CD4-positive, alpha-beta T cell treated with Interferon gamma for 1 hour (primary cell): ENCODE results near the gene HPD.
"Not testable (repeated sequence)": the region's sequence is repeated elsewhere in the genome, so short reads cannot be mapped to it uniquely, and the experiment has no call there.

ENCODE experiments used
- DNase-seq: peaks from one replicate; pipeline ENCODE4 v3.0.0-alpha.2; 2020

The HPD gene

DNA sequence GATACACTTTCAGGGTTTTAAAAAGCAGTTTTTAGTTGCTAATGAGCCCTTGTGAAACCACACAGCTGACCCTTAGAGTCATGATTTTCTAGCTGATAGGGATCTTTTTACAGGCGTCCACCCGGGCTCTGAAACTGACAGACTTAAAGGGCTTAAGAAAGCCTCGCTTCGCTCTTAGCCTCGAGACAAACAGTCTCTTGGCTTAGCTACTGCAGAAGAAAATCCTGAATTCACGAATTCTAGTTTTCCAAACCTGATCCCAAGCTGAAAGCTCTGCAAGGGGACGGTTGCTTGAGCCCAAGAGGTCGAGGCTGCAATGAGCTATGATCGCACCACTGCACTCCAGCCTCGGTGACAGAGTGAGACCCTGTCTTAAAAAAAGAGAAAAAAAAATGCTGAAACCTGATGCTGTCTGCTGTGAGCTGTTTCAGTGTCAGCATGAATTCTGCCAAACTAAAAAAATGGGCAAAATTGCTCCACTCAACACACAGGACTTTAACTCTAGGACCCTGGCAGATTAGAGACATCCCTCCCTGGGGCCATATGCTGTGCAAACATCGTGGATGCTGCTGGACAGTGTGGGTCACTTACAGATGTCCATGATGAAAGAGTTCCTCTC lies 3.1 kb upstream of the HPD start:
- no peak for DNase-seq

DNA sequence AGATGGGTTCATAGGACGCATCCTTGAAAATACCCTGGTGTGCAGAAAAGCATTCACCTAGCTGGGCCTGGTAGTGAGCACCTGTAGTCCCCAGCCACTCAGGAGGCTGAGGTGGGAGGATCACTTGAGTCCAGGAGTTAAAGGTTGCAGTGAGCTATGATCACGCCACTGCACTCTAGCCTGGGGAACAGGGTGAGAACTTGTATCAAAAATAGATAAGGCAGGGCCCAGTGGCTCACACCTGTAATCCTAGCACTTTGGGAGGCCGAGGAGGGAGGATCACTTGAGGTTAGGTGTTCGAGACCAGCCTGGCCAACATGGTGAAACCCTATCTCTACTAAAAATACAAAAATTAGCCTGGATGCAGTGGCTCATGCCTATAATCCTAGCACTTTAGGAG lies 2.0 kb upstream of the HPD start:
- not testable (repeated sequence) for DNase-seq

DNA sequence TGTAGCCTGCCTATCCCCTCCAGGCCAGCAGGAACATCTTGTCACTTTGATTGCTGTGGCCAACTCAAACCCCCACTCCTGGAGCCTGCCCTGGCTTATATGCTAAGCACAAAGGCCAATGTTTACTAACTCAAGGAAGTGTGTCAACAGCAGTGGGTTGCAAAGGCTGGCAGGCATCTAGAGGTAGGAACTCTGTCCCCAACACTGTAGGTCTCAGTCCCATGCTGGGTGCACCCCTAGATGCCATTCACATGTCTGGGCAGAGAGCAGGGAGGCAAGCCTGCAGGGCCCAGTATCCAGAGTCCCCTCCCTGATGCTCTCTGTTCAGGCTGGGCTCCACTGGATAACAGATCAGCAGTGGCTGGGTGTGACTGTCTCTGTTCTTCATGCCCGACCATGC lies 1.6 kb upstream of the HPD start:
- no peak for DNase-seq

DNA sequence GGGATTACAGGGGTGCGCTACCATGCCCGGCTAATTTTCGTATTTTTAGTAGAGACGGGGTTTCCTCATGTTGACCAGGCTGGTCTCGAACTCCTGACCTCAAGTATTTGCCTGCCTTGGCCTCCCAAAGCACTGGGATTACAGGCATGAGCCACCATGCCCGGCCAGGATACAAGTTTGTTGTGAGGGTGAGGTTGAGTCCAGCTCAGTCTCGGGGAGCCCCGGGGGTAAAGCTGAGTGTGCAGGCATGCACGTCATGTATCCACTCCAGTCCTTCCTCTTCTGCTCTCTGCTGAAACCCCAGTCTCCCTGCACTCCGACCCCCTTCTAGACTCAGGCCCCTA lies 369 bp downstream of the HPD start:
- no peak for DNase-seq

DNA sequence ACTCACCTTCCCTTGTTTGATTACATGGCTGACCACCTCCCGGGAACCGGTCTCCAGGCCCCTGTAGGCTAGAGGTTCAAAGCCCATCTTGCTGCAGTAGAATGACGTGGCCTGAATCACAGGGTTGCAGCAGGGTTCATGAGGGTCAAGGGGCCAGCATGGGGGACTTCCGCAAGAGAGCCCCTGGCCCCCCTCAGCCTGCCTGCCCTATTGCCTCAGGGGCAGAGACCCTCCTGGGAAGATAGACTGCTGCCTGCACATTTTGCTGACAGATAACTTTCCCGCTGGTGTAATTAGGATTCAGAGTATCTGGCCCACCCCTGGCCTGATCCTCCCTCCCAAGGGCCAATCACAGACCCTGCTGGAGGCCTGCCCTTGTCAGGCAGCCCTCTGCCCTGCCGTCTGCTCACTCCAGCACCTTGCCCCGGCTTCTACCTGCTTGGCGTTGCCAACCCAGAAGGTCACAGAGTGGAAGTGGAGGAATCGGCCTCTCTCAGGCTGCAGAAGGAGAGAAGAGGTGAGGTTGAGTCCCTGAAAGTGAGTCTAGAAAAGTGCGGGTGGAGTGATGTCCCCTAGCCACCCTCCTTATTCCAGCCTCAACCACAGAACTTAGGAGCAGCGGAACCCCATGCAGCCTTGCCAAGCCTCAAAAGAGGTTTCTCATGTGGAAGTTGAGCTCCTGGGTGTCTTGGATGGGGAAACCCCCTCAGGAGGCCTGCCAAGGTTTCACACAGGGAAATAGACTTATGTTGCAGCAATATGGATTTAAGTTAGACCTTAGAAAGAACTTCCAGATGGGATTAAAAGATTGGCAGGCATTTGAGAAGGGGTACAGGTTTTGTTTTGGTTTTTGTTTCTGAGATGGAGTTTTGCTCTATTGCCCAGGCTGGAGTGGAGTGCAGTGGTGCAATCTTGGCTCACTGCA lies 1.1 kb downstream of the HPD start:
- DNase-seq: no peak

DNA sequence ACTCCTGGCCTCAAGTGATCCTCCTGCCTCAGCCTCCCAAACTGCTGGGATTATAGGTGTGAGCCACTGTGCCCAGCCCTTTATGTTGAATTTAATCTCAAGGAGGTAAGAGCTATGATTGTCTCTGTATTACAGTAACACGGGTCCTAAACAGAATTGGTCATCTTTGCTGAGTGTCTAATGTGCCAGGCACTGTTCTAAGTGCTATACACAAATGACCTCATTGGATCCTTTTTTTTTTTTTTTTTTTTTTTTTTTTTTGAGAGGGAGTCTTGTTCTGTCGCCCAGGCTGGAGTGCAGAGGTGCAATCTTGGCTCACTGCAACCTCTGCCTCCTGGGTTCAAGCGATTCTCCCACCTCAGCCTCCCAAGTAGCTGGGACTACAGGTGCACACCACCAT lies 6.3 kb downstream of the HPD start:
- not testable (repeated sequence) for DNase-seq

DNA sequence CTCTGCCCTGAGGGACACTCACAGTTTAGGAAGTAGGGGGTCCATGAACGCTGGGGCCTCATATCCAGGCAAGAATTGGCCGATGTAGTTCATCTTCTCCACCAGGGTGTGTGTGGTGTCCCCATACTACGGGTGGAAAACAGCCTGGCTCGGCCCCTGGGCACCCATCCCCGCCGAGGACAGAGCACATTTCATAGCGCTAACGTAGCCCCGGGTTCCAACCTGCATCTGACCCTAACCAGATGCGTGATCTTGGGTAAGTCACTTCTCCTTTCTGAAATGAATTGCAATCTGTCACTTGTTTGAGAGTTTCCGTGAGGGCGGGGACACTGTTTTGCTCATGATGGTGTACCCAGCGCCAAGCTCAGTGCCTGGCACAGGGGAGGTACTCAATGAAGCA lies 9.0 kb downstream of the HPD start:
- DNase-seq: peak; percentile 2

DNA sequence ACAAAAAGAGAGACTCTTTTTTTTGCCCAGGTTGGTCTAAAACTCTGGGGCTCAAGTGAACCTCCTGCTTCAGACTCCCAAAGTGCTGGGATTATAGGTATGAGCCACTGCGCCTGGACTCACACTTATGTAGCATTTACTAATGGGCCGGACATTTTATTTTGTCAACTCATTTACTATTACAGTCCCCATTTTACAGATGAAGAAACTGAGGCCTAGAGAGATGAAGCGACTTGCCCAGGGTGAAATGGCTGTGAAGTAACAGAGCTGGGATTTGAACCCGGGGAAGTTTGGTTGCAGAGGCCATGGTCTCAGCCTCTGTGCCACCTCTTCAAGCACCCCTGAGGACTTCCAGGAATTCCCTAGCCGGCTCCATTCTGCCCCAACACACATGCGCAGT lies 9.4 kb downstream of the HPD start:
- no peak for DNase-seq

DNA sequence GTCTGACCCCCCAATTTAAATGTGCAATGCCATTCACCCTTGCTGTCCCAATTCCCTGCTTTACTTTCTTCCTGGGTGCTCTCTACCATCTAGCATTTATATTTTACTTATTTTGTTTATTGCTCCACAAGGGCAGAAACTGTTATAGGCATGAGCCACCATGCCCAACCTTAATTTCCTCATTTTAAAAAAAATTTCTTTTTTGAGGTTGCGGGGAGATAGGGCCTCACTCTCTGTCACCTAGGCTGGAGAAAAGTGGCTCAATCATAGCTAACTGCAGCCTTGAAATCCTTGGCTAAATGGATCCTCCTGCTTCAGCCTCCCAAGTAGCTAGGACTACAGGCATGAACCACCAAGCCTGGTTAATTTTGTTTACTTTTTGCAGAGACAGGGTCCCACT lies 13.0 kb downstream of the HPD start:
- DNase-seq: no peak

DNA sequence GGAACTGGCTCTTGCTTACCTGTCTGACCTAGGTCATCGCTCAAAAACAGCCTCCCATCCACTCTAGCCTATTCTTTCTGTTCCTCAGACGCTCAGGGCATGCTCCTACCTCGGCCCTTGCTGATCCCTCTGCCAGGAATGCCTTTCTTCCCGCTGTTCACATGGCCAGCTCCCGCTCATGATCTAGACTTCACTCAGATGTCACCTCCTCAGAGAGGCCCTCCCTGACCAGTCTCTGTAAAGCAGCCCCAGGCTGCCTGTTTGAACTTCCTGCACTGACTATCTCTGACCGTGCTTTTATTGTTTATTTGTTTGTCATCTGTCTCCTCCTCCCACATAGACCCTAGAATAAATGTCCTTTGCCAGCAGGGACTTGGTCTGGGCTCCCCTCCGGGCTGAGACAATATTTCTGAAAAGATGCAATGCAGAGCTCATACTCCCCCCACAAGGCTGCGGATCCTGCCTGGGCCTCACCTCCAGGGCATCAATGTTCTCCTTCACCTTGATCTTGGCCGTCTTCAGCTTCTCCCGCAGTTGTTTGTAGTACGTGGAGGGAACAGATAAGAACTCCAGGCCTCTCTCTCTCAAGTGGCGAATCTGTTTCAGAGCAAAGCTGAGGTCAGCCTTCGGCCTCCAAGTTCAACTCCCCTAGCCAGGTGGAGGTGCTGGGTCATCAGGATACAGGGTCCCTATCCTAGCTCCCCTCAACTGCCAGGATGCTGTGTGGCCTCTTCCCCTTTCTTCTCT lies 15.2 kb downstream of the HPD start:
- no peak for DNase-seq

DNA sequence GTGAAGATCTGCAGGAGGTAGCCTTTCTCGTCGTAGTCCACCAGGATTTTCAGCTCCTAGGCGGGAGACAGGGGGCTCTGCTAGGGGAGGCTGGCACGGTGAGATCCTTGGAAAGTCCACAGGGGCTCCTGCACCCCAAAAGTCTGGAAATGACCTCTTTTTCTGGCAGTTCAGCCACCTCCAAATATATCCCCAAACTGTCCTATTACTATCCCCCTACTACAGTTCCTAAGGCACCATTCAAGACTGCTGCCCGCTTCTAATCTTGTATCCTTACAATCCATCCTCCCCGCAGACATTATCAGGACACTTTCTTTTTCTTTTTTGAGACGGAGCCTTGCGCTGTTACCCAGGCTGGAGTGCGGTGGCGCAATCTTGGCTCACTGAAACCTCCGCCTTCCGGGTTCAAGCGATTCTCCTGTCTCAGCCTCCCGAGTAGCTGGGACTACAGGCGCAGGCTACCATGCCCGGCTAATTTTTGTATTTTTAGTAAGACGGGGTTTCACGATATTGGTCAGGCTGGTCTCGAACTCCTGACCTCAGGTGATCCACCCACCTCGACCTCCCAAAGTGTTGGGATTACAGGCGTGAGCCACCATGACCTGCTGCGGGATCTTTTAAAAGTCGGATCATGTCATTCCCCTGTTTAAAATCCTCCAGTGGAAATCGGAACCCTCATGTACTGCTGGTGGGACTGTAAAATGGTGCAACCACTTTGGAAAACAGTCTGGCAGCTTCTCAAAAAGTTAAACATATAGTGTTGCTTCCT lies 18.5 kb downstream of the HPD start:
- DNase-seq: no peak

DNA sequence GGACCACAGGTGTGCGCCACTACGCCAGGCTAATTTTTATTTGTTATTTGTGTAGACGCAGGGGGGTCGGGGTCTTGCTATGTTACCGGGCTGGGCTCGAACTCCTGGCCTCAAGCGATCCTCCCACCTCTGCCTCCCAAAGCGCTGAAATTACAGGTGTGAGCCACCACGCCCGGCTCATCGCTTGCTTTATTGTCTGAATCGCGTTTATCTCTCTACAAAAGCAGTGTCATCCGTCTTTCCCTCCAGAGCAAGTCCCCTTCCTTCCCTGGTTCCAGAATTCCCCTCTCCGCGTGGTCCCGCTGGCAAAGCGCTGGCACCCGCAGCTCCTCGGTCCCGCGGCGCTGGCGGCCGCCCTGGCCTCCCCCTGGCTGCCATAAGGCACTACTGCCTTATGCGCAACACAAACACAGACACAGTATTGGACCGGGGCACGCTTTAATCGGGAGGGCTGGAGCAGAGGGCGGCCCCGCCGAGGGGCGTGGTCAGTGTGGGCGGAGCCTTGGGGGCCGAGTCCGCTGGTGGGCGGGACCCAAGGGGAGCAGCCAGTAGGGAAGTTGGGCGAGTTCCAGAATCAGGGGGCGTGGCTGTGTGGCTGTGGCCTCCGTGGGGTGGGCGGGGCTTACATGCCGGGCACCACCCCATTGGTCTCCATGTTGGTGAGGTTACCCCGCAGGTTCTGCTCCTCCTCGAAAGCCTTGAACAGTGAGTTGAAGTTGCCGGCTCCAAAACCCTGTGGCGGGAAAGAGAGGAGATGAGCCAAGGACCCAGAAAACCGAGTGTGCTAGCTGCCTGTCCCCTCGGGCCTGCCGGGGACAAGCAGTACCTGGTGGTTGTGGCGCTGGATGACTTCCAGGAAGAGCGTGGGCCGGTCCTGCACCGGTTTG lies 19.3 kb downstream of the HPD start:
- peak; percentile 99 for DNase-seq

DNA sequence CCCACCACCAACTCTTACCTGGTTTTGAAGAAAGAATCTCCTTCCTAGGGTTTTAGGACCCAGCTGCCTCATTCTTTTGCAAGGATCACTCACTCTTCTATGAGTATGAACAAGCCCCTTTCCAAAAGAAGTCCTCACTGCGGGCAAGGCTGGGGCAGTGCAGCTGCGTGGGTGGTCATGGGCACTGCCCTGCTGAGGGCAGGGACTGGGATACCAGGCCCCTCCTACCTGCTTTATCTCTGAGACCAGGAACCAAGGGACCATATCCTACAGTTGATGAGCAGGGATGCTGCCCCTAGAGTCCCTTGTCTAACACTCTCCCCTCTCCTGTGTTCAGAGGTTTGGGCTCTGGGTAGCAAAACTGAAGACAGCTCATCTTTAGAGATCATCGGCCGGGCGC lies 20.5 kb downstream of the HPD start:
- no peak for DNase-seq

DNA sequence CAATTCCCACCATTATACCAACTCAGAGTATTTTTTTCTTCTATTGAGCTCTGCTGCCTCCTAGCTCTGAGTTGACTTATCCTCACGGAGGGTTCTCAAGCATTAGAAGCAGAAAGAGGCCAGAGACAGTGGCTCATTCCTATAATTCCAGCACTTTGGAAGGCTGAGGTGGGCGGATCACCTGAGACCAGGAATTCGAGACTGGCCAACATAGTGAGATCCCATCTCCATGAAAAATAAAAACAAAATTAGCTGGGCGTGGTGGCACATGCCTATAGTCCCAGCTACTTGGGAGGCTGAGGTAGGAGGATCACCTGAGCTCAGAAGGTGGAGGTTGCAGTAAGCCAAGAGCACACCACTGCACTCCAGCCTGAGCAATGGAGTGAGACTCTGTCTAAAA lies 21.0 kb downstream of the HPD start:
- no peak for DNase-seq

DNA sequence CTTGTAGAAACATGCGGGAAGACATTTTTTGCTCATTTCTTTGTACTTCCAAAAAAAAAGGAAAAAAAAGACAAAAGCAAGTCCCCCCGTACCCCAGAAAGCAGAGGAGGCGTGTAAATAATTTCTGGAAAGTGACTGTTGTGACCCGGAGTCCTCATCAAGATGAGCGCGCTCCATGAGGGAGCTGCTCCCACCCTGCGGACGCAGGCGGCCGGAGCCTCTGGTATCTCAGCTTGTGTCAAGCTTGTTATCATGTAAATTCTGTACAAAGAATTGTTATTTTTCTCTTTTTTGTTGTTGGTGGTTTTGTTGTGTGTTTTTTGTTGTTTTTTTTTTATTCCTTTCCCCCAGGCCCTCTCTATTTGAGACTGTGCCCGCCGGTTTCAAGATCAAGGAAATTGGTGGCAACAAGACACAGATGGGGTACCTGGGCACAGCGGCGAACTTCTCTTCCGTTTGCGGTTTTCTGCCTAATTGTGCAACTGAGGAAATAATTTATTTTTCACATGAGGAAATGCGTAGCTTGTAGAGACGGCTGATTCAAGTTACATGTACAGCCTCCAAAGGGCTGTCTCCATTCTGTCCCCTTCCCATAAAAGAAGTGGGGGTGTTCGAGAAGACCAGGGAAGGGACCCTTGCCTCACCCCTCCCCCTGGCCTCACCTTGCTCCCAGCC lies 27.0 kb downstream of the HPD start:
- DNase-seq: no peak

DNA sequence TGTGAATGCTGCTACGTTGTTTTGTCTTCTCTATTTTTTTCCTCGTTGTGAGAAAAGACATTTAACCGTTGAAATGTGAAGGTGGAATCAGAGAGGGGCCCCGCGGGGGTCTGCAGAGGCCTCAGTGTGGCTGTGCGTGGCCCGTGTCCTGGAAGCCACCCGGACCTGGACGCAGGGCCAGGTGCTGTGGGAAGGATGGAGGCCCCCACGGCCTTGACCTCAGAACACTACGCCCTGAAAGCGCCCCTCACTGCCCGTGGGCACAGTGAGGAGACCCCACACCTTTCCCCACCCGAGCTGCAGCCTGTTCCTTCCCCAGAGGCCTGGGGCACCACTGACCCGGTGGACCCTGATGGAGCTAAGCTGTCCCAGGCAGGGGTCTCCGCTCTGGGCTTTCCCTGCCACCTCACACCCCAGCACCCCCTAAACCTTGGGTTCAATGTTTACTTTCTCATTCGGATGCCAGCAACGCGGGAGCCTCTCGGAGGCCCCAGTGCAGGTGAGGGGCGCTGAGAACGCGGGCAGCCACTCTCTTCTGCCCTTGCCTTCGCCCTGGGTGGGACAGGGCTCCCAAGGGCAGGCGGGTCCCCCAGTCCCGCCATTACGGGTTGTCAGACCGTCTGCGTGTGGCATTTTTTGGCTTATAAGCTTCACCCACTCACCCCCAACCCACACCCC lies 27.9 kb downstream of the HPD start:
- DNase-seq: no peak

DNA sequence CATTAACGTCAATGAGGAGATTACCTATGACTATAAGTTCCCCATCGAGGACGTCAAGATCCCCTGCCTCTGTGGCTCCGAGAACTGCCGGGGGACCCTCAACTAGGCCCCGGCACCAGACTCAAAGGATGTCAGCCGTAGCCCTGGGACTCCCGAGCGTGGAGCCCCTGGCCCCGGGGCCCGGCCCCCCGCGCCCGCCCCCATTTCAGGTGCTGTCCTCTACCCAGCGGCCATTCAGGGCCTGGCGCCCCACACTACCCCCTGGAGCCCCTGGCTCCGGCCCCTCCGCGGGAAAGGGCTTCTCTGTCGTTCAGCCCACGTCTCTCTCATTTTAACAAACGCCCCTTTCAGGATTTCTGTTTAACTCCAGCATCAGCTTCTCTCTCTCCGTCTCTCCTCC lies 28.5 kb downstream of the HPD start:
- DNase-seq: no peak

DNA sequence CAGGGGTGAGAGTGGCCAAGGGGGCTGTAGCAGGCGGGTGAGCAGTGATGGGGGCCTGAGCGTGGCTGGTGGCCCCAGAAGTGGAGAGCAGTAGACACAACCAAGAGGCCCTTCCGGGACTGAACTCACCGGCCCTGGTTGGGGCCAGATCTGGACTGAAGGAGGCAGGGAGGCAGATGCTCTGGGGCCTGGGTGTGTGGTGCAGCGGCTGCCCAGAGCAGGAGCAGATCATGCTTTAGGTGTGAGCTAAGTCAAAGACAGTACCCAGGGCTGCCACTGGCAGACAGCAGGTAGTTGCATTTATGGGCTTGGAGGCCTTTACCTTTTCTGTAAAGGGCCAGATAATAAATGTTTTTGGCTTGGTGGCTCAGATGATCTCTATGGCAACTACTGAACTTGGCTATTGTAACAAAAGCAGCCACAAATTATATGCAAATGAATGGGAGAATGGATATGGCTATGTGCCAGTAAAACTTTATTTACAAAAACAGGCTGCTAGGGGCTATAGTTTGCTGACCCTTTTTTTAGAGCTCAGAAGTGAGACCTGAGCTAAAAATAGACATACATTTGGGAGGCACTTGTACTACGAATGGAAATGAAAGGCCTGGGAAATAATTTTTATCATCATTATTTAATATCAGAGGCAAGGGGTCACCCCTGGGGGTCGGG lies 29.3 kb downstream of the HPD start:
- DNase-seq: no peak

DNA sequence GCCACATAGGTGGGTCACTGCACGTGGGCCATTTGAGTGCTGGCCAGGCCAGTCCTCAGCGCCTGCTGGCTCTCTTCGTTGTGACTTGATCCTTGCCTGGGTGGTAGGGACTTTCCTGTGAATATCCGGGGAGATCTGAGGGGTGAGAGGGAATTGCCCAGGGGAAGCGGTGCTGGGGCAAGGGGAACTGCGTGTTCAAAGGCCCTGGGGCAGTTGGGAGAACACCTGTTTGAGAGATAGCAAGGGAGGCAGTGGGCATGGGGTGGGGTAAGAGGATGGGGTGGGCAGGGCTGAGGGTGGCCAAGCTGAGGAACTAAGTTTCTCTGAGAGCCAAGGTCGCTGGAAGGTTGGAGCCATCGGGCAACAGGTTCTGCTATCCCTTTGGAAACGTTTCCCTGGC lies 29.8 kb downstream of the HPD start:
- DNase-seq: no peak

DNA sequence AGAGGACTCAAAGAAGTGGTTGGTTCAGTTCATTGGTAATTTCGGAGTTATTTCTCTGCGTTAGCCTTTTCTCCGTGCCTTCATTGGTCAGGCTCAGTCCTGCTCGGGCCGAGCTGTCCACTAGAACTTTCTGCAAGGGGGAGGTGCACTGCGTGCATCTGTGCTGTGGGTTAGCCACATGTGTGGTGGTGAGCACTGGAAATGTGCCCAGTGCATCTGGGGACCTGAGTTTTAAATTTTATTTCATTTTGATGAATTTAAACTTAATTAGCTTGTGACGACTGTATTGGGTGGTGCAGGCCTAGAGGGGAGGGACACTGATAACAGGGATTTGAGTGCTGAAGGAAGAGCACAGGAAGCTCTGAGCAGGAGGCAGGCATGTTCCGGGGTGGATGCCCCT lies 30.4 kb downstream of the HPD start:
- DNase-seq: no peak
